ENCODE measurements around the gene HJV. TPM values are rescaled to one million over a fixed set of nuclear protein-coding genes. Genes with fewer than 3 reads are reported as not detected.
A peak's percentile ranks its signal among the peaks of the same experiment; 100 is the strongest.

HJV gene
- total and polyA plus RNA-seq, 8 donors: not detected

DNA sequence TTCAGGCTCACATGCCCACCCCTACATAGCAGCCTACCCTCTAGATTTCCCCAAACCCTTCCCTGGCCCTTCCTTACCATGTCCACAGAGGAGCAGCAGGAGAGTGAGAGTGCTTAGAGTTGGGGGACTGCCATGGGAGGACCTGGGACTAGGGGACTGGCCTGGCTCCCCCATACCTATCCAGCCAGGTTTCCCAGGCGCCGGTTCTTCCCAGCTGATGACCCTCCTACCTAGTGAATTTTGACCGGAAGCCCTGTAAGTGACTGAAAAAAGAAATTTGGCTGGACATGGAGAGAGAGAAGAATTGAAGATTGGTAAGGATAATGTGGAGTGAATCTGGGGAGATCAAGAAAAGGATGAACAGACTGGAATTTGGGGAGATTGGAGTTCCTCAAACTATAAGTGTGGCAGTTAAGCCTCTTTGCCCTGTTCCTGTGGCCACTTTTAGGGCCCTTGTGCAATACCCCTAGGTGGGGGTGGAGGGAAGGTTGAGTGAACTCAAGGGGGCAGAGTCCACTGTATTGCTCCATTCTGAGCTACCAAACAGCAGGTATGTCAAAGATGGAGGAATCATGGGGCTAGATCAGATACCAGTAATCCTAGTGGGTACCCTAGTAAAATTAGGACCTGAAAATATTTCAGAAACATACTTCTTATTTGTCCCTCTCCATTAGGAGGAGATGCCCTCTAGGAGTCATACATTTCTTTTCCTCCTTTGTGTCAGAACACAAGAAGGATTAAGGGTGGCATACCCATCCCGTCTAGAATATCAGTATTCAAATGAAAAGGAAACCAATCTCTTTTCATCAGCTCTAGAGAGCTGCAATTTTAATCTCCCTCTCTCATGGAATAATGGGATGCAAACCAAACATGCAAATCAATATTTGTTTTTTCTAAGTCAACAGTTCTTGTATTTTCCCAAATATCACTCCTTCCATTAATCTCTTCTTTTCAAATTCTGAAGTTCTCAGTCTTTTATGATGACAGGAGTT, 1.2 kb downstream of the HJV start:
- Histone ChIP-seq H3K27ac (no peak overlapping the region), H3K4me1 (peaks cover 0 to 10% (median 9%) of the 10 kb centered on the region in 4 donors), H3K4me3 (no peak overlapping the region), H3K27me3 (peaks cover 0 to 58% (median 15%) of the 10 kb centered on the region in 3 donors), H3K9me3 (no peaks in the 10 kb centered on the region), H3K36me3 (no peaks in the 10 kb centered on the region)
- no peak for TF ChIP-seq CTCF (IDR thresholded peaks at IDR 0.05)
- TF ChIP-seq POLR2A (IDR thresholded peaks at IDR 0.05): no peak
- no peak for TF ChIP-seq POLR2AphosphoS5 (IDR thresholded peaks at IDR 0.05)
- no peak for TF ChIP-seq EP300 (IDR thresholded peaks at IDR 0.05)
- intact Hi-C loops (cut with DNase I; ENCODE audit: low total_unique reads): no loop called here
- DNase-seq: no peak
- WGBS, 5 donors: 74 to 85% (median 78%) methylated on average over 4 of the region's 4 CpGs

- H3K27me3 ChIP-seq: peaks cover 0 to 58% (median 15%) of the 10 kb centered on the region in 3 donors
- intact Hi-C loops (cut with DNase I; ENCODE audit: low total_unique reads): loop anchor here (5.0 to 10.0 kb wide), 2 partner anchors 115 to 172 kb away; partner anchors contain the start of gene NUDT17
- WGBS, 5 donors: 14 to 35% (median 17%) methylated on average over 22 to 43 of the region's 43 CpGs
- TF ChIP-seq POLR2AphosphoS5 (IDR thresholded peaks at IDR 0.05): no peak
- no peak for TF ChIP-seq EP300 (IDR thresholded peaks at IDR 0.05)
- no peak for TF ChIP-seq POLR2A (IDR thresholded peaks at IDR 0.05)
- TF ChIP-seq CTCF (IDR thresholded peaks at IDR 0.05): no peak
- peaks cover 0 to 10% (median 9%) of the 10 kb centered on the region in 4 donors for H3K4me1 ChIP-seq
- H3K36me3 ChIP-seq: no peaks in the 10 kb centered on the region
- H3K27ac ChIP-seq: no peak overlapping the region
- H3K4me3 ChIP-seq: peak overlapping the region; percentile 24 to 39 (median 31)
- H3K9me3 ChIP-seq: no peaks in the 10 kb centered on the region
- peak in 1 of 2 donors; percentile 50 for DNase-seq
These were observed 2.1 kb downstream of the HJV start for GRCh38 chr1:146019231-146020057.

DNA sequence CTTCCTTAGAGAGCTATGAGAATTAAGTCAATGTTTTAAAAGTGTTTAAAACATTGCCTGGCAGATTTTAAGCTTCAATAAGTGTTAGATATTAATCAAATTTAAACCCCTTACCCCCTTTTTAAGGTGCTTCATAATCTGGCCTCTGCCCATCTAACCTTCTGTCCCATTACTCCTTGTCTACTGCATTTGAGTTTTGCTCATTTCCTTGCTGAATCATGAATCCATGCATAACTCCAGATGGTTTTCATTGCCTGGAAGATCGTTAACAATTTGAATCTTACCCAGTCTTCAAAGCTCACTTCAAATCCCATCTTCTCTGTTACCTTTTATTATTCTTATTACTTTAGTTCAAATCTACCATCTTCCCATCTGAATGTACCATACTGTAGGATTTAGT, 4.6 kb downstream of the HJV start:
- TF ChIP-seq POLR2AphosphoS5 (IDR thresholded peaks at IDR 0.05): no peak
- TF ChIP-seq POLR2A (IDR thresholded peaks at IDR 0.05): no peak
- TF ChIP-seq EP300 (IDR thresholded peaks at IDR 0.05): no peak
- no peak for TF ChIP-seq CTCF (IDR thresholded peaks at IDR 0.05)
- Histone ChIP-seq H3K27me3 (peaks cover 0 to 47% (median 15%) of the 10 kb centered on the region in 3 donors), H3K4me1 (peaks cover 4 to 21% (median 17%) of the 10 kb centered on the region in 4 donors), H3K36me3 (no peaks in the 10 kb centered on the region), H3K4me3 (no peak overlapping the region), H3K9me3 (no peaks in the 10 kb centered on the region), H3K27ac (no peak overlapping the region)
- intact Hi-C loops (cut with DNase I; ENCODE audit: low total_unique reads): loop anchor here (5.0 to 10.0 kb wide), 2 partner anchors 112 to 170 kb away; partner anchors contain the start of gene NUDT17
- DNase-seq: no peak
- 59 to 83% (median 67%) methylated on average over 1 of the region's 1 CpG for WGBS, 5 donors

- Histone ChIP-seq H3K27ac (no peak overlapping the region), H3K9me3 (no peaks in the 10 kb centered on the region), H3K36me3 (no peaks in the 10 kb centered on the region), H3K4me3 (no peak overlapping the region), H3K27me3 (peaks cover 0 to 14% (median 0%) of the 10 kb centered on the region in 3 donors), H3K4me1 (peaks cover 4 to 21% (median 11%) of the 10 kb centered on the region in 4 donors)
- 77 to 81% (median 78%) methylated on average over 6 of the region's 6 CpGs for WGBS, 5 donors
- TF ChIP-seq CTCF (IDR thresholded peaks at IDR 0.05) (no peak), POLR2AphosphoS5 (IDR thresholded peaks at IDR 0.05) (no peak), POLR2A (IDR thresholded peaks at IDR 0.05) (no peak), EP300 (IDR thresholded peaks at IDR 0.05) (no peak)
- no peak for DNase-seq
- intact Hi-C loops (cut with DNase I; ENCODE audit: low total_unique reads): loop anchor here (5.0 to 10.0 kb wide), 2 partner anchors 41 to 109 kb away; no protein-coding TSS in a partner anchor
These were observed 8.0 kb downstream of the HJV start for GRCh38 chr1:146013559-146013922.
